ENCODE data around the gene MATK. TPM values are rescaled to one million over a fixed set of nuclear protein-coding genes. Genes with fewer than 3 reads are reported as not detected.
"Not testable (repeated sequence)": the region's sequence is repeated elsewhere in the genome, so short reads cannot be mapped to it uniquely, and the experiment has no call there.

Gene MATK
- total RNA-seq, 1 donor: not detected

DNA sequence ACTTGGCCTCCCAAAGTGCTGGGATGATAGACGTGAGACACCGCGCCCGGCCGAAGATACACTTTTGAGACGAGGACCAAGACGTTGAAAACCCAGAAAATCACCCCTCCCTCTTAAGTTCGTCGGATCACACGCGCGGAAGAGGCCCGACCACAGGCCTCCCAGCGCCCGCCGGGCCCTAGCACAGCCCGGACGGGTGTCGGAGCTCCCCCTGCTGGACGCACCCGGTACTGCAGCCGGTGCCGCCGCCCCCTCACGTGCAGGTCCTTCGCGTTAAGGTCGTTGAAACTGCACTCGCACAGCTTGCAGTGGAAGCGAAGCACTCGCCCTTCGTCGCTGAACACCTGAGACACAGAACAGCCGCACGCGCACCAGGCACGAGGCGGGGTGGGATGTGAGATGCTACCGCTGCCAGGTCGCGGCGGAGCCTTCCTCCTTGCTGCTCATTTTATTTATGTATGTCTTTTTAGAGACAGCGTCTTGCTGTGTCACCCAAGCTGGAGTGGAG is 35.7 kb upstream of the MATK start:
- DNase-seq (ENCODE audit: low read depth): peak; percentile 25
- peak; percentile 95 for TF ChIP-seq CTCF (IDR thresholded peaks at IDR 0.05; ENCODE audit: insufficient read depth, low read depth, low read length)
- no peak overlapping the region for H3K4me3 ChIP-seq (ENCODE audit: low read depth, low read length)

DNA sequence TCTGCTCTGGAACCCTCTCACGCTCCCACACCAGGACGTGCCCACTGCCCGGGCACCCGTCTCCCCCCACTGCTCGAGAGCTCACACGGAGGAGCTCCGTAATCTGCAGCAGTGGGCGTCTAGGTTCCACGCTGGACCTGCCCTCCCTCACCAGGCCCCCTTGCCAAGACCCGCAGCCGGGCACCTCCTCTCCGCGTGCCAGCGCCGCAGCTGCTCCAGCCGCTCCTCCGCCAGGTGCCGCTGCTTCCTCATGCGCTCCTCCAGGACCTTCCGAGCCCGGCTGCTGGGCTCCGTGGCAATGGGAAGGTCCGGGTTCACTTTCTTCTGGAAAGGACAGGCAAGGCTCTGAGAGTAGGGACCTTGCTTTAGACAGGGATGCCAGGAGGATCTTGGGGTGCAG is 35.0 kb upstream of the MATK start:
- H3K4me3 ChIP-seq (ENCODE audit: low read depth, low read length): no peak overlapping the region
- TF ChIP-seq CTCF (IDR thresholded peaks at IDR 0.05; ENCODE audit: insufficient read depth, low read depth, low read length): no peak
- DNase-seq (ENCODE audit: low read depth): no peak

DNA sequence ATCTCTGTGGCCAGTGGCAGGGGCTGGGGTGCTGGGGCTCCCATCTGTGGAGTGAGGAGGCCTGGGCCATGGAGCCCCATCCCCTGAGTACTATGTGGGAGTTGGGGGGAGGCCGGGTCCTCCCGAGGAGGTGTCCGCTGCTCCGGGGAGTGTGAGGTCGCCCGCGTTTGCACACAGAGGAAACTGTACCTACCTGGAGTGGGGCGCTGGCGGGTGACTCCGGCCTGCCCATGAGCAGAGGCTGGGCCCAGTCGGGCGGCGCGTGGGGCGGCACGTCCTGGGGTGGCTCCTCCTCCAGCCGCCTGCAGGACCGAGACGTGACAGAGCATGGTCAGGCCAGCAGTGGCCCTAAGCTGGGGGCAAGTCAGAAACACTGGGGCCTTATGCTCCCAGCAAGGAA is 33.8 kb upstream of the MATK start:
- H3K4me3 ChIP-seq (ENCODE audit: low read depth, low read length): no peak overlapping the region
- TF ChIP-seq CTCF (IDR thresholded peaks at IDR 0.05; ENCODE audit: insufficient read depth, low read depth, low read length): no peak
- DNase-seq (ENCODE audit: low read depth): no peak

DNA sequence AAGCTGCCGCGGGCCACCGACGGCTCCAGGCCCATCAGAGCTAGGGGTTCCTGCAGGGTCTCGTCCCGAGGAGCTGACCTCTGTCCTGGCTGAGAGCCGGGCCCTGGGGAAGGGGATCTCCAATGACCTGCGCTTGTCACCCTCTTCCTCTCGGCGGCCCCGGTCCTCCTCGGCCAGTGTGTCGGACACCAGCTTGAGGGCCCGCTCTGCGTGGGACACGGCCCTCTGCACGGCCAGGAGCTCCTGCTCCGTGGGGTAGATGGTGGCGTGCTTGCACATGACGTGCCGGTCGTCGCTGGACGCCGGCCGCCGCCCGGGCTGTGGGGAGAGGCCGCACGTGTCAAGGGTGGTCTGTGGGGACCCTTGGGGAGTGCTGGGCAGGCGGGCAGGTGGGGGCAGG is 32.7 kb upstream of the MATK start:
- DNase-seq (ENCODE audit: low read depth): no peak
- H3K4me3 ChIP-seq (ENCODE audit: low read depth, low read length): no peak overlapping the region
- TF ChIP-seq CTCF (IDR thresholded peaks at IDR 0.05; ENCODE audit: insufficient read depth, low read depth, low read length): no peak

DNA sequence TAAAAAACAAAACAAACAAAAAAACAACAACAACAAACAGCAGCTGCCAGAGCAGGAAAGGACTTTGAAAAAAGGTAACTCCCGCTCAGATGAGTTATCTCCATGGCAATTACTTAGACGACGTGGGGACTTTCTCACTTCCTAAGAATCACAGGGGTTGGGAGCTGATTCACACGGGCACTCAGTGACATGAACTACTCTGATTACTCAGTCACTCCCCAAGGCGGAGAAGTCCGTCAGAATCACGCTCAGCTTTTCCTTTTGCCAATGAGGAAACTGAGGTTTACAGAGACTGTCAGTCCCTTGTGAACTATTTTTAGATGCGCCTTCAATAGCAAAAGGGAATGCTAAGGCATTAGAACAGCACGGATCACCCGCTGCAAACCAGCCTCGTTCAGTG is 32.3 kb upstream of the MATK start:
- TF ChIP-seq CTCF (IDR thresholded peaks at IDR 0.05; ENCODE audit: insufficient read depth, low read depth, low read length): no peak
- no peak for DNase-seq (ENCODE audit: low read depth)
- no peak overlapping the region for H3K4me3 ChIP-seq (ENCODE audit: low read depth, low read length)

GRCh38 chr19:3817761-3818160 is 31.6 kb upstream of the MATK start:
- DNase-seq (ENCODE audit: low read depth): no peak
- H3K4me3 ChIP-seq (ENCODE audit: low read depth, low read length): no peak overlapping the region
- TF ChIP-seq CTCF (IDR thresholded peaks at IDR 0.05; ENCODE audit: insufficient read depth, low read depth, low read length): no peak

GRCh38 chr19:3816566-3817218 is 30.5 kb upstream of the MATK start:
- TF ChIP-seq CTCF (IDR thresholded peaks at IDR 0.05; ENCODE audit: insufficient read depth, low read depth, low read length): no peak
- no peak overlapping the region for H3K4me3 ChIP-seq (ENCODE audit: low read depth, low read length)
- no peak for DNase-seq (ENCODE audit: low read depth)

DNA sequence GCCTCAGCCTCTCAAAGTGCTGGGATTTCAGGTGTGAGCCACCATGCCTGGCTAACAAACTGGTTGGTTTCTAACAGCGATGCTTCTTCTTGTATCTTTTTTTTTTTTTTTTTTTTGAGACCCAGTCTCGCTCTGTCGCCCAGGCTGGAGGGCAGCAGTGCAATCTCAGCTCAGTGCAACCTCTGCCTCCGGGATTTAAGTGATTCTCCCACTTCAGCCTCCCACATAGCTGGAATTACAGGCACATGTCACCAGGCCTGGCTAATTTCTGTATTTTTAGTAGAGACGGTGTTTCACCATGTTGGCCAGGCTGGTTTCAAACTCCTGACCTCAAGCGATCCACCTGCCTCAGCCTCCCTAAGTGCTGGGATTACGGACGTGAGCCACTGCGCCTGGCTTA is 30.0 kb upstream of the MATK start:
- DNase-seq (ENCODE audit: low read depth); H3K4me3 ChIP-seq (ENCODE audit: low read depth, low read length): not testable (repeated sequence)

Data from fibroblast of villous mesenchyme (primary cell).